ENCODE measurements around the gene ZER1. TPM values are rescaled to one million over a fixed set of nuclear protein-coding genes. Genes with fewer than 3 reads are reported as not detected.

The ZER1 gene
- total and polyA plus RNA-seq, 3 donors from 2014 or later = 96.8 to 118 (median 112) TPM

DNA sequence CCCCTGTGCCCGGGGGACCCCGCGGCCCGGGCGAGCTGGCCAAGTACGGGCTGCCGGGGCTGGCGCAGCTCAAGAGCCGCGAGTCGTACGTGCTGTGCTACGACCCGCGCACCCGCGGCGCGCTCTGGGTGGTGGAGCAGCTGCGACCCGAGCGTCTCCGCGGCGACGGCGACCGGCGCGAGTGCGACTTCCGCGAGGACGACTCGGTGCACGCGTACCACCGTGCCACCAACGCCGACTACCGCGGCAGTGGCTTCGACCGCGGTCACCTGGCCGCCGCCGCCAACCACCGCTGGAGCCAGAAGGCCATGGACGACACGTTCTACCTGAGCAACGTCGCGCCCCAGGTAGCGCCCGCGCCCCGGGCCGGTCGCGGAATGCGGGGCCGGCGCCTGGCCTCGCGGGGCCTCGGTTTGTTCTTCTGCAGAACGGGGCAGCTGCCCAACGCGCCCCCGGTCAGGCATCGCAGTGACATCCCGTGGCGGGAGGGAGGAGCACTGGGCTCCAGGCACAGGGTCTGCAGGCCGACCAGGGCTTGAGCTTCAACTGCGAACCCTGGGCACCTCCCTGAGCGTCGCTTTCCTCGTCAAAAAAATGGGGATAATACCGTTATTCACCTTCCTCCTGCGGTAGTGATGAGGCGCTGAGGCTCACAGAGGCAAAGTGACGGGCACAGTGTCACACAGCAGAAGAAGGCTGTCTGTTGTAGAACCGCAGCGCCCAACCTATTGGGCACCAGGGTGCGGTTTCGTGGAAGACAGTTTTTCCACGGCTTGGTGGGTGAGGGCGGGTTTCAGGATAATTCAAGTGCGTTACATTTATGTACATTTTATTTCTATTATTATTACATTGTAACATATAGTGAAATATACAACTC is 47.4 kb upstream of the ZER1 start:
- peak; percentile 32 for DNase-seq
- intact Hi-C loops (cut with DNase I; ENCODE audit: low total_unique reads) = no loop called here

DNA sequence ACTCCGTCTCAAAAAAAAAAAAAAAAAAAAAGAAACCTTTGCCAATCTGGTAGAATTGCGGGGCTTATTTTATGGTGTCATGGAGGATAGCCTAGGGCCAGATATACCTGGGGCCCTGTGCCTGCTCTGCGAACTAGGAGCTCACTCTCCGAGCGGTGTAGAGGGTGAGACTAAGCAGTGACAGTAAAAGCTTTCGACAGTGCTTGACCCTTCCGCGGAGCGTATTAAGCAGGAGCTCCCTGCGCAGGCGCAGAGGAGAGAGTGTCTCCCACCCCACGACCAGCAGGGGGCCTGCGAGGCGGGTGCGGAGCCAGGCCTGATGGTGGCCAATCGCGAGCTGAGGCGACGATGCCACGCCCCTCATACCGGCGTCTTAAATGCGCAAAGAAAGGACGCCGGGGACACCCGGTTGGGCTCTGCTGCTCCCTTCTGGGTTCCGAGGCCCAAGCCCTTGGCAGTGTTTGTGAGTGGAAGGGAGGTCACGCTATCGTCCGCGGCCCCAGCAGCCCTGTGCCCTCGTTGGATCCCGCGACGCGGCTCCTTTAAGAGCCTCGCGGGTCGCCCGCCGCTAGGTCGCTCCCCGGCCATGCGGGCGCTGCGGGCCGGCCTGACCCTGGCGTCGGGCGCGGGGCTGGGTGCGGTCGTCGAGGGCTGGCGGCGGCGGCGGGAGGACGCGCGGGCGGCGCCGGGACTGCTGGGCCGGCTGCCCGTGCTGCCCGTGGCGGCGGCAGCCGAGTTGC is 46.5 kb upstream of the ZER1 start, which contains the start of gene ENDOG:
ENDOG (plus strand) TSS at position 402 of the 740 bp plus-strand sequence; CDS start at position 587, 185 bp downstream.
- DNase-seq = peak; percentile 97
- WGBS, 2 donors = 0 to 1% methylated on average over 28 to 32 of the region's 70 CpGs
- intact Hi-C loops (cut with DNase I; ENCODE audit: low total_unique reads) = no loop called here

More for the DNA sequence above, 47.4 kb upstream of the ZER1 start:
- Histone ChIP-seq H3K27me3 (no peaks in the 10 kb centered on the region), H3K36me3 (ENCODE audit: low read depth, missing control alignments) (no peaks in the 10 kb centered on the region), H3K4me3 (peak overlapping the region; percentile 66), H3K4me1 (no peaks in the 10 kb centered on the region), H3K9me3 (no peaks in the 10 kb centered on the region), H3K27ac (peak overlapping the region in 1 of 2 donors; percentile 86)
- TF ChIP-seq, protein P1, sequence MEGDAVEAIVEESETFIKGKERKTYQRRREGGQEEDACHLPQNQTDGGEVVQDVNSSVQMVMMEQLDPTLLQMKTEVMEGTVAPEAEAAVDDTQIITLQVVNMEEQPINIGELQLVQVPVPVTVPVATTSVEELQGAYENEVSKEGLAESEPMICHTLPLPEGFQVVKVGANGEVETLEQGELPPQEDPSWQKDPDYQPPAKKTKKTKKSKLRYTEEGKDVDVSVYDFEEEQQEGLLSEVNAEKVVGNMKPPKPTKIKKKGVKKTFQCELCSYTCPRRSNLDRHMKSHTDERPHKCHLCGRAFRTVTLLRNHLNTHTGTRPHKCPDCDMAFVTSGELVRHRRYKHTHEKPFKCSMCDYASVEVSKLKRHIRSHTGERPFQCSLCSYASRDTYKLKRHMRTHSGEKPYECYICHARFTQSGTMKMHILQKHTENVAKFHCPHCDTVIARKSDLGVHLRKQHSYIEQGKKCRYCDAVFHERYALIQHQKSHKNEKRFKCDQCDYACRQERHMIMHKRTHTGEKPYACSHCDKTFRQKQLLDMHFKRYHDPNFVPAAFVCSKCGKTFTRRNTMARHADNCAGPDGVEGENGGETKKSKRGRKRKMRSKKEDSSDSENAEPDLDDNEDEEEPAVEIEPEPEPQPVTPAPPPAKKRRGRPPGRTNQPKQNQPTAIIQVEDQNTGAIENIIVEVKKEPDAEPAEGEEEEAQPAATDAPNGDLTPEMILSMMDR (IDR thresholded peaks at IDR 0.05) = no peak
- TF ChIP-seq POLR2A (IDR thresholded peaks at IDR 0.05) = no peak
- 11 to 22% methylated on average over 15 to 74 of the region's 90 CpGs for WGBS, 2 donors

DNA sequence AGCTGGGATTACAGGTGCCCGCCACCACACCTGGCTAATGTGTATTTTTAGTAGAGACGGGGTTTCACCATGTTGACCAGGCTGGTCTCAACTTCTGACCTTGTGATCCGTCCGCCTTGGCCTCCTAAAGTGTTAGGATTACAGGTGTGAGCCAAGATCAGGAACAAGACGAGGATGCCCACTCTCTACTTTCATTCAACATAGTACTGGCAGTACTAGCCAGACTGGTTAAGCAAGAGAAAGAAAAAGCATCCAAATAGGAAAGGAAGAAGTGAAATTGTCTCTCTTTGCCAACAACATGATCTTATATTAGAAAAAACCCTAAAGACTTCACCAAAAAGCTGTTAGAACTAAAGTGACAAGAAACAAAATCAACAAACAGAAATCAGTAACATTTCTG is 39.1 kb upstream of the ZER1 start:
- H3K4me1 ChIP-seq = no peaks in the 10 kb centered on the region
- TF ChIP-seq, protein P1 (IDR thresholded peaks at IDR 0.05) = no peak
- no peak for TF ChIP-seq POLR2A (IDR thresholded peaks at IDR 0.05)
- no peak for DNase-seq
- intact Hi-C loops (cut with DNase I; ENCODE audit: low total_unique reads) = no loop called here
- H3K4me3 ChIP-seq = no peak overlapping the region
- 68 to 76% methylated on average over 5 of the region's 5 CpGs for whole genome bisulfite sequencing, 2 donors
- H3K27me3 ChIP-seq = no peaks in the 10 kb centered on the region
- H3K36me3 ChIP-seq (ENCODE audit: low read depth, missing control alignments) = no peaks in the 10 kb centered on the region
- no peaks in the 10 kb centered on the region for H3K9me3 ChIP-seq
- H3K27ac ChIP-seq = no peak overlapping the region

More for the DNA sequence above, 46.5 kb upstream of the ZER1 start, which contains the start of gene ENDOG:
- Histone ChIP-seq H3K27ac (peak within 1 kb of the TSS; percentile 21 to 86), H3K27me3 (no peaks in the 10 kb centered on the region), H3K36me3 (ENCODE audit: low read depth, missing control alignments) (no peaks in the 10 kb centered on the region), H3K9me3 (no peaks in the 10 kb centered on the region), H3K4me3 (peak within 1 kb of the TSS; percentile 66), H3K4me1 (no peaks in the 10 kb centered on the region)
- TF ChIP-seq POLR2A (IDR thresholded peaks at IDR 0.05) = peak; percentile 87
- TF ChIP-seq, protein P1 (IDR thresholded peaks at IDR 0.05) = peak; percentile 90 to 99 (median 98)

DNA sequence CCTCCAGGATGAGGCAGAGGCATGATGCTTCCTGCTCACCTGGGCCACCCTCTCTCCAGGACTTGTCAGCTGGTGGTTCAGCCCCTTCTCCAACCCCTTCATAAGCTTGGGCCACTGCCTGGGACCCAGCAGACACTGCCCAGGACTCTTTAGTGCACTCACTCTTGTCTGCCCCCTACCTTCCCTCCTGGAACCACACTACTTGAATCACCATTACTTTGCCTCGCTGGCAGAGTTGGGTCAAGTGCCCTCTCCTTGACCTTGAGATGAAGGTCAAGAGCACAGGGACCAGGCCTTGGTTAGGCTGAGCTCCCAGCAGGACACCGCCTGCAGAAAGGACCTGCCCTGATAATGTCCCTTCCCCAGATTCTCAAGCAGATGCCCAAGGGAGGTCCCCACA is 38.1 kb upstream of the ZER1 start:
- Histone ChIP-seq H3K9me3 (no peaks in the 10 kb centered on the region), H3K4me1 (no peaks in the 10 kb centered on the region), H3K27ac (no peak overlapping the region), H3K36me3 (ENCODE audit: low read depth, missing control alignments) (no peaks in the 10 kb centered on the region), H3K4me3 (no peak overlapping the region), H3K27me3 (no peaks in the 10 kb centered on the region)
- intact Hi-C loops (cut with DNase I; ENCODE audit: low total_unique reads) = no loop called here
- WGBS, 2 donors = 44 to 60% methylated on average over 2 of the region's 2 CpGs
- TF ChIP-seq POLR2A (IDR thresholded peaks at IDR 0.05) = no peak
- TF ChIP-seq, protein P1 (IDR thresholded peaks at IDR 0.05) = no peak
- DNase-seq = no peak
